H1 (cell line): ENCODE measurements around the gene DYNLT2. TPM values are rescaled to one million over a fixed set of nuclear protein-coding genes. Genes with fewer than 3 reads are reported as not detected.

ENCODE experiments used
- CTCF ChIA-PET: fragments of 300-600 bp; sonication (Branson Sonifier 250); formaldehyde crosslinking; loops from one replicate; lab custom pipeline; 2021; ENCODE audit not compliant: partially characterized antibody; lab: Charles Lee
- POLR2A ChIA-PET: fragments of 300-600 bp; sonication (Branson Sonifier 250); formaldehyde crosslinking; loops from one replicate; lab custom pipeline; 2021; ENCODE audit warnings: inconsistent platforms; ENCODE audit not compliant: partially characterized antibody; lab: Charles Lee
- DNase-seq, 2 experiments: peaks; one replicate each; pipeline versions ENCODE4 v3.0.0 to v3.0.0-alpha.2; 2010 to 2022; ENCODE audit warnings: low spot score in 2 of 2, low read depth in 1 of 2, mixed read lengths in 1 of 2
- FAIRE-seq: peaks from 2 replicates; lab custom pipeline; 2011; peaks lifted over from hg19 to GRCh38; lab: Jason Lieb, UNC
- H2AFZ ChIP-seq: 2 replicates; pipeline ENCODE4 v1.8.1; 2012; ENCODE audit warnings: low read length, inconsistent platforms
- H2AK5ac ChIP-seq: 2 replicates; pipeline ENCODE4 v1.6.1; 2013; ENCODE audit warnings: low read depth, low read length
- H2BK120ac ChIP-seq: replicated peaks from 2 replicates; pipeline ENCODE3; 2013; ENCODE audit warnings: low read depth, low read length, inconsistent platforms
- H2BK12ac ChIP-seq: 2 replicates; pipeline ENCODE4 v1.6.1; 2013; ENCODE audit warnings: low read depth, low read length
- H2BK15ac ChIP-seq: 2 replicates; pipeline ENCODE4 v1.6.1; 2013; ENCODE audit warnings: low read length
- H2BK20ac ChIP-seq: 2 replicates; pipeline ENCODE4 v1.6.1; 2013; ENCODE audit warnings: low read length
- H2BK5ac ChIP-seq: 2 replicates; pipeline ENCODE4 v1.6.1; 2013; ENCODE audit warnings: low read depth, low read length
- H3K14ac ChIP-seq: 2 replicates; pipeline ENCODE4 v1.6.1; 2013; ENCODE audit warnings: inconsistent platforms; ENCODE audit not compliant: insufficient read length
- H3K18ac ChIP-seq: 2 replicates; pipeline ENCODE4 v1.6.1; 2013; ENCODE audit warnings: low read length; ENCODE audit errors: extremely low read depth
- H3K23ac ChIP-seq: 2 replicates; pipeline ENCODE4 v1.6.1; 2013; ENCODE audit warnings: inconsistent platforms; ENCODE audit not compliant: insufficient read length
- H3K23me2 ChIP-seq: 2 replicates; pipeline ENCODE4 v1.6.1; 2013; ENCODE audit warnings: low read depth, low read length
- H3K27ac ChIP-seq: 2 replicates; pipeline ENCODE4 v1.6.1; 2011; ENCODE audit warnings: low read depth, low read length, inconsistent platforms
- H3K27me3 ChIP-seq, 4 experiments: replicated peaks in 1 of 4; 1 replicate in 1 of 4; 2 replicates in 3 of 4; pipeline versions ENCODE4 v1.6.1 to v1.8.1; 2011 to 2013; ENCODE audit warnings: low read length in 3 of 4, mild to moderate bottlenecking in 3 of 4, inconsistent platforms in 2 of 4, mixed read lengths in 2 of 4, moderate library complexity in 1 of 4; ENCODE audit not compliant: control insufficient read depth in 3 of 4, insufficient read depth in 3 of 4; ENCODE audit errors: extremely low read depth in 1 of 4
- H3K36me3 ChIP-seq, 4 experiments: 2 replicates each; pipeline versions ENCODE4 v1.6.1 to v1.8.1; 2011 to 2013; ENCODE audit warnings: mild to moderate bottlenecking in 4 of 4, low read length in 3 of 4, moderate library complexity in 2 of 4, control low read depth in 1 of 4, inconsistent platforms in 1 of 4; ENCODE audit not compliant: insufficient read depth in 4 of 4, control insufficient read depth in 2 of 4
- H3K4ac ChIP-seq: replicated peaks from 2 replicates; pipeline ENCODE3; 2013; ENCODE audit warnings: low read length, low read depth, mixed read lengths, inconsistent platforms; ENCODE audit not compliant: insufficient read length
- H3K4me1 ChIP-seq, 4 experiments: replicated peaks in 1 of 4; 1 replicate in 1 of 4; 2 replicates in 3 of 4; pipeline versions ENCODE4 v1.6.1 to v1.8.1; 2011 to 2013; ENCODE audit warnings: low read length in 3 of 4, inconsistent platforms in 2 of 4, mixed read lengths in 1 of 4; ENCODE audit not compliant: insufficient read depth in 4 of 4, control insufficient read depth in 3 of 4
- H3K4me2 ChIP-seq, 2 experiments: 2 replicates each; pipeline versions ENCODE4 v1.6.1 to v1.8.1; 2011 to 2013; ENCODE audit warnings: low read depth in 2 of 2, low read length in 2 of 2, control low read depth in 1 of 2, inconsistent platforms in 1 of 2, mild to moderate bottlenecking in 1 of 2; ENCODE audit not compliant: insufficient read depth in 1 of 2
- H3K4me3 ChIP-seq, 4 experiments: fragments of 200-600, 300-600 bp in 1 of 4; sonication (generic), shearing (Covaris generic), sonication (Bioruptor Twin) in 1 of 4; 2 replicates each; pipeline versions ENCODE4 v1.5.1 to v1.8.1; 2011 to 2016; ENCODE audit warnings: low read length in 4 of 4, low read depth in 3 of 4, control low read depth in 2 of 4, inconsistent platforms in 2 of 4, mild to moderate bottlenecking in 2 of 4, mixed read lengths in 1 of 4, moderate library complexity in 1 of 4; ENCODE audit not compliant: insufficient read depth in 2 of 4; ENCODE audit errors: extremely low read depth in 1 of 4
- H3K56ac ChIP-seq: replicated peaks from 2 replicates; pipeline ENCODE3; 2013; ENCODE audit warnings: low read depth, mild to moderate bottlenecking, mixed read lengths, low read length, inconsistent platforms; ENCODE audit not compliant: insufficient read length
- H3K79me1 ChIP-seq: 2 replicates; pipeline ENCODE4 v1.6.1; 2013; ENCODE audit warnings: low read depth, low read length, control low read depth
- H3K79me2 ChIP-seq, 2 experiments: 2 replicates each; pipeline versions ENCODE4 v1.6.1 to v1.8.1; 2012 to 2013; ENCODE audit warnings: low read length in 2 of 2, mild to moderate bottlenecking in 2 of 2, inconsistent platforms in 1 of 2; ENCODE audit not compliant: insufficient read depth in 2 of 2, control insufficient read depth in 1 of 2
- H3K9ac ChIP-seq, 4 experiments: replicated peaks in 1 of 4; 1 replicate in 1 of 4; 2 replicates in 3 of 4; pipeline versions ENCODE4 v1.6.1 to v1.8.1; 2011 to 2013; ENCODE audit warnings: low read depth in 3 of 4, low read length in 3 of 4, control low read depth in 2 of 4, mild to moderate bottlenecking in 2 of 4, moderate library complexity in 2 of 4, inconsistent platforms in 1 of 4; ENCODE audit errors: extremely low read depth in 1 of 4
- H3K9me3 ChIP-seq, 2 experiments: 2 replicates each; pipeline versions ENCODE4 v1.6.1 to v1.8.1; 2012 to 2013; ENCODE audit warnings: mild to moderate bottlenecking in 2 of 2, moderate library complexity in 2 of 2, control low read depth in 1 of 2, inconsistent platforms in 1 of 2, low read depth in 1 of 2, low read length in 1 of 2, mixed read lengths in 1 of 2; ENCODE audit not compliant: insufficient read depth in 2 of 2
- H4K20me1 ChIP-seq, 2 experiments: replicated peaks in 1 of 2; 2 replicates each; pipeline versions ENCODE3 to v1.8.1; 2011 to 2013; ENCODE audit warnings: inconsistent platforms in 2 of 2, low read length in 2 of 2, mild to moderate bottlenecking in 1 of 2; ENCODE audit not compliant: insufficient read depth in 2 of 2, control insufficient read depth in 1 of 2
- H4K5ac ChIP-seq: 2 replicates; pipeline ENCODE4 v1.6.1; 2013; ENCODE audit warnings: low read length, low read depth, mixed read lengths, inconsistent platforms; ENCODE audit not compliant: insufficient read length
- H4K8ac ChIP-seq: 2 replicates; pipeline ENCODE4 v1.8.0; 2013; ENCODE audit warnings: mild to moderate bottlenecking, moderate library complexity, low read length, inconsistent platforms; ENCODE audit not compliant: insufficient read depth; ENCODE audit errors: extremely low read depth
- H4K91ac ChIP-seq: replicated peaks from 2 replicates; pipeline ENCODE3; 2013; ENCODE audit warnings: low read length, mixed read lengths, inconsistent platforms; ENCODE audit not compliant: insufficient read length
- MAFK ChIP-seq: IDR thresholded peaks from 2 replicates; pipeline ENCODE4 v1.6.1; 2012; ENCODE audit warnings: low read depth, mild to moderate bottlenecking, improper control_type of control experiment, low read length
- WGBS, 2 experiments: shearing (Covaris generic) in 1 of 2; methylation state at CpG; one replicate each; pipeline versions ENCODE4 v1.1.6 to v1.1.7; 2013 to 2015; ENCODE audit warnings: low lambda C conversion rate in 2 of 2, mixed read lengths in 2 of 2, inconsistent platforms in 1 of 2, low coverage in 1 of 2, missing lambda C conversion rate in 1 of 2; ENCODE audit not compliant: insufficient replicate concordance in 2 of 2, insufficient coverage in 1 of 2, insufficient read length in 1 of 2; ENCODE audit errors: extremely low coverage in 1 of 2, missing lambda C conversion rate in 1 of 2; 5-methylcytosine and 5-hydroxymethylcytosine counted together
- polyA plus RNA-seq, 7 experiments: library from polyadenylated mRNA; depleted of rRNA in 3 of 7; stranded (reverse) in 5 of 7; unstranded in 2 of 7; fragments of >200 nt in 5 of 7; fragments of 200-250 nt in 2 of 7; gene quantifications; 1 replicate in 5 of 7; 2 replicates in 1 of 7; 4 replicates in 1 of 7; pipeline versions ENCODE4 v1.2.1 to v1.2.3, GENCODE V29; 2011 to 2013; ENCODE audit warnings: missing spikeins in 2 of 7, mixed read lengths in 2 of 7
- total RNA-seq: library from RNA; stranded (reverse); fragmentation: NEBNext Ultra II Directional; extraction: Animal tissue kit (Norgen Biotek cat#: 25700); gene quantifications from 2 replicates; pipeline ENCODE4 v1.2.1, GENCODE V29; 2021
- TF ChIP-seq, protein P1 (sequence below), 3 experiments: IDR thresholded peaks; 1 replicate in 2 of 3; 2 replicates in 1 of 3; pipeline versions ENCODE4 v1.5.1 to v1.6.1; 2011; ENCODE audit warnings: low read length in 3 of 3, mild to moderate bottlenecking in 3 of 3, inconsistent platforms in 2 of 3, low read depth in 1 of 3, moderate library complexity in 1 of 3; ENCODE audit not compliant: insufficient read depth in 1 of 3; ENCODE audit errors: control extremely low read depth in 1 of 3
- TF ChIP-seq, protein P2 (sequence below): IDR thresholded peaks from 2 replicates; pipeline ENCODE4 v1.6.1; 2011; ENCODE audit warnings: low read length, improper control_type of control experiment

Gene DYNLT2
- total and polyA plus RNA-seq, 2 of the 8 experiments (the other 6 are each of a cell fraction or from before 2014, with no cell fraction given): 0.48 to 1.8 TPM

DNA sequence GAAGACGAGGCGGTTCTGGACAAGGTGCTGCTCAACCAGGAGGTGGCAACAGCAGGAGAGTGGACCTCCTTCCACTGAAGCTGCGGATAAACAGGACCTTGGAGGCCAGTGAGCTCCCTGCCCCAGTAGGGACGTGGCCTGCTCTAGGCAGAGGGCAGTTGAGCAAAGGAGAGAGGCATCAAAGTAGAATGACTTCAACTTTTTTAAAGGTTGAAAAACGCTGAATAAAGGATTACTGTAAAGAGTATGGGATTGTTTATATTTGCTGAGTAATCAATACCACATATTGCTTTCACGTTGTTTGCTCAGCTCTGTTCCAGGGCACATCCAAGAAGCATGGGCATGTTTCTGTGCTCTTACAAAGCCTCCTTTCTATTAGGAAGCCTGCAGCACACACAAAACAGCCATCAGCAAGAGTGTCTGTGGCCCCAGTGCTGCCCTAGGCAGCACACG is 48.1 kb upstream of the DYNLT2 start:
- Histone ChIP-seq H4K5ac (no peak overlapping the region), H3K18ac (no peak overlapping the region), H2AK5ac (no peak overlapping the region), H3K9ac (no peak overlapping the region), H3K79me1 (no peaks in the 10 kb centered on the region), H2BK15ac (no peak overlapping the region), H3K79me2 (no peaks in the 10 kb centered on the region), H4K8ac (no peak overlapping the region), H3K4me1 (peaks cover 0 to 10% (median 2%) of the 10 kb centered on the region in 4 experiments; a peak in 4 of 7 replicates), H2BK20ac (no peak overlapping the region), H3K23me2 (no peaks in the 10 kb centered on the region), H4K91ac (no peak overlapping the region), H3K27me3 (no peaks in the 10 kb centered on the region; a peak in 1 of 7 replicates), H3K36me3 (no peaks in the 10 kb centered on the region), H3K4me3 (no peak overlapping the region), H3K4ac (no peak overlapping the region), H3K9me3 (no peaks in the 10 kb centered on the region), H3K4me2 (no peak overlapping the region), H4K20me1 (no peaks in the 10 kb centered on the region), H2BK12ac (no peak overlapping the region), H2BK5ac (no peak overlapping the region), H2AFZ (no peak overlapping the region), H3K56ac (no peak overlapping the region), H2BK120ac (no peak overlapping the region), H3K27ac (no peak overlapping the region), H3K14ac (no peak overlapping the region), H3K23ac (no peak overlapping the region)
- FAIRE-seq: no peak
- WGBS, 2 experiments: 90% methylated on average over 7 of the region's 7 CpGs; no CpG with 5 or more reads in 1 of the 2 experiments
- ChIA-PET CTCF (interaction anchor here (1.0 to 2.1 kb wide), 3 partner anchors 9 to 1487 kb away, joined by 3 to 9 read pairs (median 6); no protein-coding TSS in a partner anchor), POLR2A (interaction anchor here (1.0 kb wide), 1 partner anchor 49 kb away, joined by 3 read pairs; no protein-coding TSS in a partner anchor)
- DNase-seq: no peak
- TF ChIP-seq MAFK: peak; percentile 67; the same call in 1 of the 2 replicates
- TF ChIP-seq, protein P1, sequence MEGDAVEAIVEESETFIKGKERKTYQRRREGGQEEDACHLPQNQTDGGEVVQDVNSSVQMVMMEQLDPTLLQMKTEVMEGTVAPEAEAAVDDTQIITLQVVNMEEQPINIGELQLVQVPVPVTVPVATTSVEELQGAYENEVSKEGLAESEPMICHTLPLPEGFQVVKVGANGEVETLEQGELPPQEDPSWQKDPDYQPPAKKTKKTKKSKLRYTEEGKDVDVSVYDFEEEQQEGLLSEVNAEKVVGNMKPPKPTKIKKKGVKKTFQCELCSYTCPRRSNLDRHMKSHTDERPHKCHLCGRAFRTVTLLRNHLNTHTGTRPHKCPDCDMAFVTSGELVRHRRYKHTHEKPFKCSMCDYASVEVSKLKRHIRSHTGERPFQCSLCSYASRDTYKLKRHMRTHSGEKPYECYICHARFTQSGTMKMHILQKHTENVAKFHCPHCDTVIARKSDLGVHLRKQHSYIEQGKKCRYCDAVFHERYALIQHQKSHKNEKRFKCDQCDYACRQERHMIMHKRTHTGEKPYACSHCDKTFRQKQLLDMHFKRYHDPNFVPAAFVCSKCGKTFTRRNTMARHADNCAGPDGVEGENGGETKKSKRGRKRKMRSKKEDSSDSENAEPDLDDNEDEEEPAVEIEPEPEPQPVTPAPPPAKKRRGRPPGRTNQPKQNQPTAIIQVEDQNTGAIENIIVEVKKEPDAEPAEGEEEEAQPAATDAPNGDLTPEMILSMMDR (IDR thresholded peaks at IDR 0.05; ENCODE audit: control extremely low read depth in 1 of 3, insufficient read depth in 1 of 3, low read depth in 1 of 3, low read length in 3 of 3): peak in 1 of 3 experiments; percentile 11; a peak in 1 of 4 replicates
- TF ChIP-seq, protein P2, sequence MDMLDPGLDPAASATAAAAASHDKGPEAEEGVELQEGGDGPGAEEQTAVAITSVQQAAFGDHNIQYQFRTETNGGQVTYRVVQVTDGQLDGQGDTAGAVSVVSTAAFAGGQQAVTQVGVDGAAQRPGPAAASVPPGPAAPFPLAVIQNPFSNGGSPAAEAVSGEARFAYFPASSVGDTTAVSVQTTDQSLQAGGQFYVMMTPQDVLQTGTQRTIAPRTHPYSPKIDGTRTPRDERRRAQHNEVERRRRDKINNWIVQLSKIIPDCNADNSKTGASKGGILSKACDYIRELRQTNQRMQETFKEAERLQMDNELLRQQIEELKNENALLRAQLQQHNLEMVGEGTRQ: no peak
- TF ChIP-seq, all 59 proteins: peak for 2
